A673 (cell line): ENCODE results near the gene ASNSD1.

Source experiments
- CTCF ChIP-seq: fragments of 300-800, 200-600 bp; sonication (generic); conservative IDR thresholded peaks from 2 replicates; pipeline ENCODE4 v1.5.1; 2017; ENCODE audit warnings: low read depth, mild to moderate bottlenecking, antibody characterized with exemption, low read length, moderate library complexity, mixed read lengths
- EZH2 ChIP-seq: fragments of 200-600 bp; sonication (generic); IDR thresholded peaks from 2 replicates; pipeline ENCODE4 v1.6.1; 2017; ENCODE audit warnings: borderline replicate concordance, low read depth, mild to moderate bottlenecking, mixed read lengths, antibody characterized with exemption, low read length; ENCODE audit not compliant: poor library complexity, severe bottlenecking

- TF ChIP-seq CTCF (no peak), EZH2 (no peak)
Observed at GRCh38 chr2:189684811-189685210, 23.6 kb downstream of the ASNSD1 start.
